HT1080 (cell line): ENCODE data around the gene ZNF467. TPM values are rescaled to one million over a fixed set of nuclear protein-coding genes. Genes with fewer than 3 reads are reported as not detected.

ENCODE experiments used
- DNase-seq: peaks from one replicate; pipeline ENCODE4 v3.0.0-alpha.2; 2015; ENCODE audit warnings: low read depth
- total RNA-seq: library from RNA; depleted of rRNA; stranded (reverse); fragments of >200 nt; shearing (Covaris generic); gene quantifications from 2 replicates; pipeline ENCODE4 v1.2.3, GENCODE V29; 2014; rRNA removed

ZNF467 gene
- total RNA-seq, 1 experiment from 2014 or later = 2.4 TPM

GRCh38 chr7:149716007-149716931 is 57.1 kb downstream of the ZNF467 start:
- DNase-seq = no peak

GRCh38 chr7:149715476-149715875 is 57.9 kb downstream of the ZNF467 start:
- DNase-seq = no peak

GRCh38 chr7:149714910-149715471 is 58.4 kb downstream of the ZNF467 start:
- DNase-seq = no peak

Other genes with a start within 250 kb of the ZNF467 start
- 0.37 and 0.90 TPM in 2 replicates for gene ZNF862, start 64.8 kb upstream of the ZNF467 start, total RNA-seq
- 36.4 and 60.4 TPM in 2 replicates for gene ATP6V0E2, start 100.4 kb upstream of the ZNF467 start, total RNA-seq